GM12878 (cell line): ENCODE data around the gene TAS2R38.

ENCODE experiments used
- ATF7 ChIP-seq: fragments of 450-650 bp; IDR thresholded peaks from 2 replicates; pipeline ENCODE4 v1.6.1; 2016; ENCODE audit warnings: low read depth, mild to moderate bottlenecking
- EZH2 ChIP-seq: IDR thresholded peaks from 2 replicates; pipeline ENCODE4 v1.6.1; 2012; ENCODE audit warnings: low read depth, mild to moderate bottlenecking, control low read depth, inconsistent platforms, low read length, borderline replicate concordance; ENCODE audit not compliant: control insufficient read depth
- MYC ChIP-seq: IDR thresholded peaks from 2 replicates; pipeline ENCODE4 v1.6.1; 2011; ENCODE audit warnings: mild to moderate bottlenecking, low read length, moderate library complexity, inconsistent platforms; ENCODE audit not compliant: insufficient read depth, insufficient replicate concordance, insufficient read length, severe bottlenecking
- NFYA ChIP-seq: IDR thresholded peaks from 2 replicates; pipeline ENCODE4 v1.6.1; 2011; ENCODE audit warnings: low read depth, mild to moderate bottlenecking, low read length, improper control_type of control experiment, borderline replicate concordance
- NR2F1 ChIP-seq: fragments of 450-650 bp; conservative IDR thresholded peaks from 2 replicates; pipeline ENCODE4 v1.6.1; 2017; ENCODE audit warnings: mild to moderate bottlenecking
- POLR2A ChIP-seq: IDR thresholded peaks from 2 replicates; pipeline ENCODE4 v1.6.1; 2011; ENCODE audit warnings: low read depth, mild to moderate bottlenecking, low read length
- TAF1 ChIP-seq: IDR thresholded peaks from 2 replicates; pipeline ENCODE4 v1.6.1; 2011; ENCODE audit warnings: mild to moderate bottlenecking, low read depth, low read length, borderline replicate concordance
- TF ChIP-seq, protein P1 (sequence below): IDR thresholded peaks from 2 replicates; pipeline ENCODE4 v1.6.1; 2012; ENCODE audit warnings: low read depth, low read length, improper control_type of control experiment

DNA sequence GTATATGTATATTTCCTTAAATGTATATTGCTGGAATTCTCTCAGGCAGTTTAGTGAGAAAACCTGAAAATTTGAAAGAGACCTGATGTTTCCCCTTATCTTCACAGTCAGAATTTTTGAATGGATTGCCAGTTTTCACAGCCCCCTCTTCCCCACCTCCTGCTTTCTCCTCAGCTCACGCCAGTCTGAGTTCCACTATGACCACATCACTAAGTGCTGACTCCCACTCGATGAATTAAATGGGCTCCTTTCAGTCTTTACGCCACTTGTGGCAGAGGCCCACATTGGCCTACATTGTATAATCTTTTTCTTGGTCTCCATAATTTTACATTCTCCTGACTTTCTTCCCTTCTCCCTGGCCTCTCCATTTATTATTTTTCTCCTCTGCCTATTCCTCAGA, 23.7 kb downstream of the TAS2R38 start:
- TF ChIP-seq NFYA (no peak), NR2F1 (no peak), MYC (no peak), EZH2 (no peak), TAF1 (no peak), ATF7 (no peak), POLR2A (no peak)
- TF ChIP-seq, protein P1, sequence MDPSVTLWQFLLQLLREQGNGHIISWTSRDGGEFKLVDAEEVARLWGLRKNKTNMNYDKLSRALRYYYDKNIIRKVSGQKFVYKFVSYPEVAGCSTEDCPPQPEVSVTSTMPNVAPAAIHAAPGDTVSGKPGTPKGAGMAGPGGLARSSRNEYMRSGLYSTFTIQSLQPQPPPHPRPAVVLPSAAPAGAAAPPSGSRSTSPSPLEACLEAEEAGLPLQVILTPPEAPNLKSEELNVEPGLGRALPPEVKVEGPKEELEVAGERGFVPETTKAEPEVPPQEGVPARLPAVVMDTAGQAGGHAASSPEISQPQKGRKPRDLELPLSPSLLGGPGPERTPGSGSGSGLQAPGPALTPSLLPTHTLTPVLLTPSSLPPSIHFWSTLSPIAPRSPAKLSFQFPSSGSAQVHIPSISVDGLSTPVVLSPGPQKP, result no peak
